Brain microvascular endothelial cell (primary cell): ENCODE measurements around the gene CTBP2.

Experiments used
- DNase-seq: peaks from one replicate; pipeline ENCODE4 v3.0.0-alpha.2; 2020
- H3K27ac ChIP-seq: fragments of 250-450 bp; sonication (Bioruptor Pico); 2 replicates; pipeline ENCODE4 v1.5.1; 2020; ENCODE audit warnings: mild to moderate bottlenecking, moderate library complexity
- H3K27me3 ChIP-seq: fragments of 250-450 bp; sonication (Bioruptor Pico); replicated peaks from 2 replicates; pipeline ENCODE4 v1.5.1; 2020; ENCODE audit warnings: mild to moderate bottlenecking
- H3K36me3 ChIP-seq: fragments of 250-450 bp; sonication (Bioruptor Pico); replicated peaks from 2 replicates; pipeline ENCODE4 v1.5.1; 2020; ENCODE audit warnings: mild to moderate bottlenecking
- H3K4me3 ChIP-seq: 2 replicates; pipeline ENCODE4 v1.5.1; 2011; ENCODE audit warnings: low read depth, mild to moderate bottlenecking, control low read depth, low read length, moderate library complexity
- CTCF ChIP-seq: IDR thresholded peaks from 2 replicates; pipeline ENCODE4 v1.5.1; 2011; ENCODE audit warnings: low read depth, mild to moderate bottlenecking, moderate library complexity, low read length, control low read depth, inconsistent platforms; ENCODE audit errors: missing control alignments
- in situ Hi-C: cut with HindIII; loops from 2 replicates; pipeline ENCODE4 v1.10.0; 2017; ENCODE audit warnings: low sequenced_read_pairs, low pct_ligation_motif_present

Gene CTBP2

DNA sequence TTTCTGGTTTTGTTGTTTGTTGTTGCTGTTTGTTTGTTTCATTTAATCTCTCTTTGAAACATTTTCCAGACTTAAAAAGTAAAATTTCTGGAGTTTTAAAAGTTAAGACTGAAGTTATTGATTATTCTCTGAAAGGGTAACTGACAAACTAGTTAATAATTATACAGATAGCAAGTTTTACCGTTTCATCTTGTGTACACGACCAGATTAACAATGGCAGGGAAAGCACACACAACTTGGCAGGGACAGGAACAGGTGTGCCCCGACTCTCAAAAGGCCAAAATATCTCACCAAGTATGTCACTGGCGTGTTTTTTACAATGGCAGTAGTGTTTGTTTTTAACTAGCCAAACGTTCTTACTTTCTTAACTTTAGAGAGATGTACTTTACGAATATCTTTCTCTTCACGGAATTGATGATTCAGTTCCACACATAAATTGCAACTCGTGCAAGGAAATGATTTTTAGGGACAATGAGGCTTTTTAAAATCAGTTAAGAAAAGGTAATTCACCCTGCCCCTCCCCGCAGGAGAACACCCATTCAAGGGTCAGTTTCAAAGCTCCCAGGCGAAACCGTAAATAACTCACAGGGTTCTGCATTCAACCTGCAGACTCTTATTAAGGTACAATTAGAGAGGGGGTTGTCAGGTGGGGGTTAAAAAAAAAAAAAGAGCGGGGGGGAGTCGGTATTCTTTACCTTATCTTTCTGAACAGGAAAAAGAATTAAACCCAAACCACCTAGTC, 3.5 kb downstream of the CTBP2 start:
- no peaks in the 10 kb centered on the region for H3K36me3 ChIP-seq
- H3K4me3 ChIP-seq, result peak overlapping the region; percentile 72
- in situ Hi-C loops, result no loop called here
- peak overlapping the region; percentile 96 for H3K27ac ChIP-seq
- no peak for DNase-seq
- H3K27me3 ChIP-seq, result no peaks in the 10 kb centered on the region
- no peak for TF ChIP-seq CTCF

GRCh38 chr10:125156196-125156595, 4.2 kb downstream of the CTBP2 start:
- DNase-seq, result no peak
- in situ Hi-C loops, result no loop called here

GRCh38 chr10:125155101-125155500, 5.3 kb downstream of the CTBP2 start:
- DNase-seq, result no peak
- no peak for TF ChIP-seq CTCF
- peak overlapping the region; percentile 60 for H3K27ac ChIP-seq
- in situ Hi-C loops, result no loop called here
- peaks cover 7% of the 10 kb centered on the region for H3K36me3 ChIP-seq
- H3K4me3 ChIP-seq, result peak overlapping the region; percentile 20
- H3K27me3 ChIP-seq, result no peaks in the 10 kb centered on the region

More at GRCh38 chr10:125156196-125156595, 4.2 kb downstream of the CTBP2 start:
- H3K4me3 ChIP-seq, result no peak overlapping the region
- TF ChIP-seq CTCF, result no peak
- H3K27me3 ChIP-seq, result no peaks in the 10 kb centered on the region
- H3K36me3 ChIP-seq, result peaks cover 2% of the 10 kb centered on the region
- H3K27ac ChIP-seq, result peak overlapping the region; percentile 42

- Histone ChIP-seq H3K4me3 (peak overlapping the region; percentile 20), H3K27me3 (no peaks in the 10 kb centered on the region), H3K27ac (peak overlapping the region; percentile 60), H3K36me3 (peaks cover 7% of the 10 kb centered on the region)
- in situ Hi-C loops, result no loop called here
- TF ChIP-seq CTCF, result no peak
- no peak for DNase-seq
Observed at GRCh38 chr10:125154529-125154928, 5.8 kb downstream of the CTBP2 start.

DNA sequence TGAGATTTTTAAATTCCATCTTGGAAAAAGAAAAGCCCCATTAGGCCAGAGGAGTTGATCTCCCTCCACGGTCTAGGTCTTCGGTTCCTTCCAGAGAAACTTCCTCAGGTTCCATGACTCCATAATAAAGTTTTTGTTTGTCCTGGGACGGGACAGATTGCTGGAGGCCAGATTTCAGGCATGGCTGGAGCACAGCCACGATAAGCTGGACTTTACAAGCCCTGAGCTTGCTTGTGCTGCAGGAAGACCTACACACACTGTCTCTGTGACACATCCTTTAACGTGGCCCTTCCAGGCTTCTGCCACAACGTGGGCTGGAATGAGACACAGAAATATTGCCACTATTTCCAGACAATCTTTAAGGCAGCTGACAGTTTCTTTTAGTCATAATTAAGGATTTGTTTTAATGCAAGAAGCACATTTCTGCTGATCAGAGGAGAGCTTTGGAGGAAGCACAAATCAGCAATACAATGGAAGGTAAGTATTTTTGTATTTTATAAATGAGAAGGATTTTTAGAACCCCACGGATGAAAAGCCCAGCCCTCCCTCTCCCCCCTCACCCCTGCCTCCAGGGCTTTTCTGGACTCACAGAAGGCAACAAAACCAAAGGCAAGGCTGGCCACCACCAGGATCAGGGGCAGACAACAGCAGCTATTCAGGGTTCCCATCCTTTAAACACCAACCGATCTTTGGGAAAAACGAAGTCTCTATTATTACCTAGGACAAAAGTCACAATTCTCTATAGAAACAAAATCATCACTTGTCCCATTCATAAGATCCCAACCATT, 6.5 kb downstream of the CTBP2 start:
- DNase-seq, result no peak
- TF ChIP-seq CTCF, result no peak
- Histone ChIP-seq H3K27ac (peak overlapping the region; percentile 60), H3K4me3 (no peak overlapping the region), H3K27me3 (no peaks in the 10 kb centered on the region), H3K36me3 (peaks cover 7% of the 10 kb centered on the region)
- in situ Hi-C loops, result no loop called here
